HG02938 (cell line): ENCODE results near the gene TRAPPC12.

ENCODE experiments used
- ATAC-seq: cut with Tn5 transposase; IDR thresholded peaks from one replicate; pipeline ENCODE4 v1.9.1; 2021; ENCODE audit warnings: mild to moderate bottlenecking, moderate library complexity; ENCODE audit not compliant: unreplicated experiment

Gene TRAPPC12

DNA sequence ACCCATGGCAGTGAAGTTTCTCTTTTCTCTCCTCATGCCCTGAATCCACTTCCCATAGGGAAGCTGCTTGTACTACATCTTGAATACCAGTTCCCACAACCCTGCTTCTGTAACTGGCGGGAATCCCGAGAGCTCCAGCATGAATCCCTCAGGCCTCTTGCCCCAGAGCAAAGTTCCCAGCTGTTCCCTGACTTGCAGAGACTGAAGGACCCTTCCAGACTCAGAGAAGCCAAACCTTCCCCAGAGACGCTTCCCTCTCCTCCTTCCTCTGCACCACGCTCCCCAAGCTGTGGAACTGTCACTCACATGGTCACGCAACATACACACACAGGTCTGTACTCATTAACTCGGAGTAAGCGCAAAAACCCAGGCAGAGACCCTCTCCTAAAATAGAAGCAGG is 26.4 kb downstream of the TRAPPC12 start:
- ATAC-seq: no peak

DNA sequence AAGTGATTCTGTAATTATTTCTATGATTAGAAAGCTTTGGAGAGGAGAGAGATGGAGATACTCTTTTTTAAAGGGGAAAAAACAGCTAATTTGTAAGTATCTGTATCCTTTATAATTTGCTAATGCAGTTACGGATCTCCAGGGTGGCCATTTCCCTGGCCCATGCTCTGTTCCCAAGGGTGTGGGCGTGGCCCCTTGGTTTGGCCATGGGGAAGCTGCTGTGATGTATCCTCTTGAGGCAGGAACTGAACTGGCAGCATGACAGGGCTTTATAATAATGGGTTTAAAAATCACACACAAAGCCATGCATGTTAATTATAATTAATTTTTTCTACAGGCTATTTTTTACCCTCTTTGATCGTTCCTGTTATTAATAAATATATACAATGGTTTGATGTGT is 27.0 kb downstream of the TRAPPC12 start:
- no peak for ATAC-seq

DNA sequence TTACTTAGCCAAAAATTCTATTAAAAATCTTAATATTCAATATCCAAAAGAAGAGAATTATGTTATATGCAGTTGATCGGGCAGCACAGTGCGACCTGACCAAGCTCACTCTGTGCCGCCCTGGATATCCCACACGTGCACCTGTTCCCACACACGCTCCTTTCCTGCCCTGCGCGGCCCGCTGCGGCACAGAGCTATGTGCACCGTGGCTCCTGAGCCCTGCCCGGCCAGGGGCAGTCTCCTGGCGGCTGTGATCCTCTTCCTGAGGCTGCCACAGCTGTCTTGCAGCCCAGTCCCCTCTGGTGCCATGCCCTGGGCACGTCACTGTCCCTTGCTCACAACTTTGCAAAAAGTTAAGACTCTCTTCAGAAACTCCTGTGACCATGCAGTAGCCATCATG is 29.3 kb downstream of the TRAPPC12 start:
- ATAC-seq: no peak

DNA sequence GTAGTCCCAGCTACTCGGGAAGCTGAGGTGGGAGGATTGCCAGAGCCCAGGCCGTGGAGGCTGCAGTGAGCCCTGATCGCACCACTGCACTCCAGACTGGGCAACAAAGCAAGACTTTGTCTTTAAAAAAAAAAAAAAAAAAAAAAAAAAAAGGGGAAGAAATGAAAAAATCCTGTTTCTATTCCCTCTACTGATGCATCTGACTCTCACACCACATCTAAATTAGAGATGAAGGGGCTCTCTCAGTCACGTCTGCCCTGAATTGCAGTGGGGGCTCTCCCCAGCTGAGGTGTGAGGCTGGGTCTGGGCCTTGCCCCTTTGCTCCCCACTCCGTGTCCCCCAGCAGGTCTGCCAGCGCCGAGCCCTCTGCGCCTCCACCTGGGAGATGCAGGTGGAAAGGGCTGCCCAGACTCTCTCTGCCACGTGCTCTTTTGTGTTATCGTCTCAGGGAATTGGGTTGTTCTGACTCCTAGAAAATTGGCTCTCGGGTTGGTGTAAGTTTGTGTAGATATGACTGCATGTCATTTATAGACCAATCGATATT is 30.2 kb downstream of the TRAPPC12 start:
- no peak for ATAC-seq

DNA sequence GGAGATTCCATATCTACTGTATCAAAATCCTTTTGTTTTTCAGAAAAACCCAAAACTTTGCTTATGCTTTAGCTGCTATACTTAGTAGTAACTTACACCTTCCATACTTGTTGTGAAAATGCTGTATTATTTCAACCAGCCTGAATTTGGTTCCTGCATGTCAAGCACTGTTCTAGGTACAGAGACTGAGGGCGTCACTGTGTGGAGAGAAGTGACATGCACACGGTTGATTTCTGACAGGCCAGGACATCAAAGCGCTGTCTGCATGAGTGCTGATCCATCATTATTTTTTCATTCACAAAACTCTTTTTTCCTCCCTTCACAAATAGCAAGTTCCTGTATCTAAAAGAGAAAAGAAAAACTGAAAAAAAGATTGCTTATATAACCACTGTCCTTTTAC is 31.6 kb downstream of the TRAPPC12 start:
- ATAC-seq: no peak

DNA sequence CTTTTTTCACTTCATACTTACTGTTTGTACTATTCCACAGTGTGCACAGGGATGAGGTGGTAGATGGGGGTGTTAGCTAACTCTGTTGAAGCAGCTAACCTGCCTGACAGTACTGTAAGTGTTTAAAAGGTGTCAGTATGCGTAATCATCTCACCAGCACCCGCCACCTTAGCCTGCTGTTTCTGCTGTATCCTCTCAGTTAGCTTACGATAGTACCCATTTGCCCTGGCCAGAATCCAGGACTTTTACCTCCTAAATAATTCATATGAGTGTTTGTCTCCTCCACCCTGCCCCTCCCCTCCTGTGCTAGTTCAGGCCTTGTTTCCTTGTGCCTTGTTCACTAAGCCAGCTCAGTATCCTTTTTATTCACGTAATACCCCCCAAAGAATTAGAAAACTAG is 34.2 kb downstream of the TRAPPC12 start:
- ATAC-seq: no peak

DNA sequence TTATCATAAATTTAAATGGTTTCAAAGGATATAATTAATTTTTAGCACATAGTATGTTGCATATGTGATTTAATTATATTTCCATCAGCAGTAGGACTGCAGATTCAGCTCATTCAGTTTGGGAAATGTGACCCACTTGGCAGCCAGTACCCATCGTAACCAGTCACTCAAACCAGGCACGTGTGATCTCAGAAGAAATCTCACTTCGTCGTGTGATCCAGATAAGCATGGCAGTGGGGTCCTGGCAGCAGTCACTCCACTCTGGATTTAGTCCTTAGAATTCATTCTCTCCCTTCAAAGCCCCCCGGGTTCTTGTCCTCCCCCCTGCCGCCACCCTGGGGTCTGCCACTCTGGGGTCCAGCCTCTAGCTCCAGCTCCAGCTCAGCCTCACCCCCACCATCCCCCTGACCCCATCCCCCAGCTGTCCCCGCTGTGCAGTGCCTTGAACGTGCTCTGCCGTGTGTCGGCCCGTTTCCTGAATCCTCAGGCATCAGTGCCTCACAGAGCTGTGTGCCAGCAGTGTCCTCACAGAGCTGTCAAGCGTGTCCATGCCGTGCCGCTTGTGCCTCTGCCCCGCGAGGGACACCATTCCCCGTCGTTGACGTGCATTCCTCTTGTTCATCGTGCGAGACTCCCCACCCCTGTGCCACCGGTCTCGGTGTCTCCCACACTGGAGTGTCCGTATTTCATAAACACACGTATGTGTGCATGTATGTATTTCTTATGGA is 34.8 kb downstream of the TRAPPC12 start:
- no peak for ATAC-seq

DNA sequence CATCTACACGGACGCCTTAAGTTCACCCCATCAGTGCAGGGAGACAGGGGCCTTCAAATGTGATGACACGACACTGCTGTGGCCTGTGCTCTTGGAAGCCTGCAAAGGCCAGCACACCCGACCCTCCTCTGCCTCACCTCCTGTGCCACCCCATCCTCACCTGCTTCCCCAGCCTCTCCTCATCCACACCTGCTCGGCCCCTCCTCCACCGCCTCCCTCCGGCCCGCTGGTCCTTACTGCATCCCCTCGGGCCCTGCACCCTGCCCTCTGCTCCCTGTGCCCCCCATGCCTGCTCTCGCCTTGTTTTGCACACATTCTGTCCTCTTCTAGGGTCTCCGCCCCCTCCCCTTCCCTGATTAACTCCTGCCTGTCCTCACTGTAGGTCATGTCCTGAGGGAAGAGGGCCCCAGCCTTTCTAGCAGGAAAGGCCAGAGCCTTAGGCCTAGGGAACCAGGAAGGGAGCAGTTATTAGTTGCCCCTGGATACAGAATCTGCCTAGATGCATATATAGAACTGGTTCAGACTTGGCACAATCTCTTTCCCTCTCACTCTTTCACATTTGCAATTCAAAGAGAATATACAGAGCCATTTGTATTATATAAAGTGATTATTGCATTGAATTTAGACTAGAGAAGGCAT is 39.4 kb downstream of the TRAPPC12 start:
- ATAC-seq: no peak

DNA sequence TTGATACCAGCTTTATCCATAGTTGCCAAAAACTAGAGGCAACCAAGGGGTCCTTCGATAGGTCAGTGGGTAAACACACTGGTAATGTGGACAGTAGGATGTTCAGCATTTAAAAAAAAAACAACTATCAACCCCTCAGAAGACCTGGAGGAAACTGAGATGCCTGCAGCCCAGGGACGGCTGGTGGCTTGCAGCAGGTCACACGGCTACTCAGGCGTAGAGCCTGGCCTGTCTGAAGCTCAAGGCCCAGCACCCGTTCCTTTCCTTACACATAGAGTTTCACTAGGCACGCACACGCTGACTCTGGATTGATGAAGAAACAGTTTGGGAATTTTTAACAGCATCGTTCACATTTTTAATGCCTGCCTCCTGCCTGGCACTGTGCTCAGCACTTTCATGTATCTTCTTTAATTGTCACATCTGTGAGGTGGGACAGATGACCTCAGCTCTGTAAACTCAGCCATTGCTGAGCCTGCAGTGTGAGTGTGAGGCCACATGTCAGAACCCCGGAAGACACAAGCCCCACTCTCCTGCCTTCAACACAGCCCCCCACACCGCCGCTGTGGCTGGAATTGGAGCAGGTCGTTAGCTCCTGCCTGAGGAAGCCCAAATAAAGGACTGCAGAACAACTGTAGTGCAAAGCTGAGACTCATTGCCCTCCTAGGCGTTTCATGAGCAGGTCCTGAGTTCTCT is 40.7 kb downstream of the TRAPPC12 start:
- no peak for ATAC-seq

DNA sequence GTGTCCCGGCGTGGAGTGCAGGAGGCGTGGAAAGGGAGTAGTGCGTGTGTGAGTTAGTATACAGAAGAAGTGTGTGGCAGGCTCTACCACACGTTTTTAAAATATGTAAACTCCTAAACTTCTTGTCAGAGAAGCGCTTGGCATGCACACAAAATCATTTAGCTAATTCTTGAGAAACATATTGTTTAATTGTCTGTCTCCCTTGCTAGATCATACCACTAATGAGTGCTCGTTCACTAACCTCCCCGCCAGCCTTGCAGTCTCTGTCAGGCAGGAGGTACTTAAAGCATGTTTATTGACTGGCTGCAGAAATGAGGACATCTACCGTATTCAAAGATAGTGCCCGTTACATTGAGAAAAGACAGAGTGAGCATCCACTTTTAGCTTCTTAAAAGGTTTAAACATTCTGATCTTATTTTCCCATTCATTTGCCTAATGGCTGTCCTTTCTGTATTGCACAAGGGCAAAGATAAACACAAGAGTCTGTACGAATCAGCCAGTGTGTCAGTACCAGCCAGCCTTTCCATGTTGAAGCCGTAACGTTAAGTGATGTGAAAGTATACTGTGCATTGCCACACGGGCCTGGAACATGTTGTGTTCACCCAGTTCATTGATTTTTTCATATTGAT is 41.4 kb downstream of the TRAPPC12 start:
- no peak for ATAC-seq

DNA sequence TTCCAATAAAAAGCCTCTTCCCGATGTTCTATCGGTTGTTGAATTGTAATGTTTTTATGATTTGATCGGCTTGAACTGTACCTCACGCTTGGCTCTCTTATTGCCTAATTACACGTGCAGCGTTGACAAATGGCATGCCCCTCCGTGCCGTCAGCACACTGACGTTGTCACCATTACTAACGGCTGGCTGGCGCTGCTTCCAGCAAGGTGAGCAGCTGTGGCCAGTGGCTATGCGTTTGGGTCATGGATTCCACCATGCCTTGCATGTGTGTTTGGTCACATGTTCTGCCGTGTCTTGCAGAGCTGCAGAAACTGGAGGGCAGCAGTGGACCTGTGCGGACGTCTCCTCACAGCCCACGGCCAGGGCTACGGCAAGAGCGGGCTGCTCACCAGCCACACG is 42.1 kb downstream of the TRAPPC12 start:
- ATAC-seq: no peak

DNA sequence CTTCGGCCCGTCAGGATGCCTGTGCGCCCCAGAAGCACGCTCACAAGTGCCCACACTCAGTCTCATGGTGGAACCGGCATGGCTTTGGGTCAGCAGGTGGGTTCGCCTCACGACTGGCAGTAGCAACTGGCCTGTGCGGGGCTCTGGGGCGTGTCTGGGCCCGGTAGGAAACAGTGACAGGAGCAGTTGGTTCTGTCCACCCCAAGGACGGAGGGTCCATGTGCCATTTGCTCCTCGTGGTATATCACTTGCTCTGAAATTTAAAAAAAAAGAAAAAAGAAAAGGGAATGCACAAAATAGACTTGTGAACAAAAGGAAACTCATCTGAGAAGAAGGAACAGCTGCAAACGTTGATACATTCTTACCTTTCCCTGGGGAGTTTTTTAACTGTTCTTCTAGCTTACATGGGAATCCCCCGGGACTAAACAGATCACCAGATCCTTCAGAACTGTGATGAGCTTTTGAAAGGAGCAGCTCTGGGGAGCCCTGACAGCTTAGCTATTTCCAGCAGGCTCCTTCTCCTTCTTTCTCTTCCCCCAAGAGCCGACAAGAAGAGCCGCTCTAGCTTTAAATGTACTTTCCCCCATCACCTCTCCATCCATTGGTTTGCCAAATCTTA is 42.8 kb downstream of the TRAPPC12 start:
- ATAC-seq: no peak

DNA sequence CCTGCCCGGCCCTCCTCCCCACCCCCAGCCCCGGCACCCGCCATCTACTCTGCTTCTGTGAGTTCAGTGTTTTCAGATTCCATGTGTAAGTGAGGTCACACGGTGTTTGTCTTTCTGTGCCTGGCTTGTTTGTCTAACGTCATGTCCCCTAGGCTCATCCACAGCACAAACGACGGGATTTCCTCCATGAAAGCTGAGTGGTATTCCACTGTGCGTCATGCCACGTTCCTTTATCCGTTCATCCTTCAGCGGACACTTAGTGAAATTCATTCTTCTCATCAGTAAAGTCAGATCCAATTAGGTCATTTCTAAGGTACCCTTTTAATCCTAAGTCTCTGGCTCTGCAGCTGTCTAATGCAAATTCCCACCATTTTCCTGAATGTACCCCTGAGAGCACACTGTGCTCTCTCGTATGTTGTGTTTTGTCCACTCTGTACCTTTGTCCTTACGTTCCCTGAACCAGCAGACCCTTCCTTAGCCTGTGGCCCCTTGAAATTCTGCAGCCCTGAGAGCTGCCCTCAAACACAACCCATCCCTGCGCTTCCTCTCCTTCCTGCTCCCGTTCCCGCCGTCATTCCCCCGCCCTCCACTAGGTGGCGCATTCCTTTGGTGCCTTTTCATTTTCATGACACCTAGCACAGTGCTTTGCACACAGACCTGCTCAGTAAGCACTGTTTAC is 44.1 kb downstream of the TRAPPC12 start:
- ATAC-seq: no peak

DNA sequence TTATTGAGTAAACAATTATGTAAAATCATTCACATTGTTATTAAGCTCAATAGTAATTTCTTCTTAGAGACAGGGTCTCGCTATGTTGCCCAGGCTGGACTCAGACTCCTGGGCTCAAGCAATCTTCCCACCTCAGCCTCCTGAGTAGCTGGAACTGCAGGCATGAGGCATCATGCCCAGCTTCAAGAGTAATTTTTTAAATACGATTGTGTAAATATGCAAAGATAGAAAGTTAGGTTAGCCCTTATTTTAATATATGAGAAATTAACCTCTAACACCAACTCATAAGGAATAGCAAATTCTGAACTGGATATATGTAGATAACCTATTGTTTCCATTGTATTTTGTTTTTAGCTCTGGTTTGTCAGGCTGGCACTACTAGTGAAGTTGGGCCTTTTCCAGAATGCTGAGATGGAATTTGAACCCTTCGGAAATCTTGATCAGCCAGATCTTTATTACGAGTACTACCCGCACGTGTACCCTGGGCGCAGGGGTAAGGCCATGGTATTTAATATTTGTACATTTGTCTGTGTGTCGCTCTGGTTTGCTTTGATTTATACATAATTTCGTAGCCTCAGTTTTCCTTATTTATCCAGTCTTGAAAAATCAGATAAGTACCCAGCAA is 44.8 kb downstream of the TRAPPC12 start:
- no peak for ATAC-seq

DNA sequence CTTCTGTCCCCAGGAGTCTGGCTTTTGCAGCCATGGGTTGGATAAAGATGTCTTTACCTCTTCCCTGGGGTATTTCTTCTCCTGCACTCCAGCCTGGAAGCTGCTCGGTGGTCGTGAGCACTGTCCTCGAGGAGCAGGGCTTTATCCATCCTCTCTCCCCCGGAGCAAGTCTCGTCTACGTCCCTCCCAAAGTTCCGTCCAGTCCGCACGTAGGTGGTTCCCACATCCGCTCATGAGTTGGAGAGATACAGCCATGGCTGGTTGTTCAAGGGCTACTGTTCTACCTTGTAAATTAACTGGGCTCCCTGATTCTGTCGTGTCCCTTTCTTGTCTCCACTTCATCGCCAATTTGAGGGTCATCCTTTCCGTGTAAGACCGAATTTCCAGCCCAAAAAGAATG is 47.1 kb downstream of the TRAPPC12 start:
- no peak for ATAC-seq

DNA sequence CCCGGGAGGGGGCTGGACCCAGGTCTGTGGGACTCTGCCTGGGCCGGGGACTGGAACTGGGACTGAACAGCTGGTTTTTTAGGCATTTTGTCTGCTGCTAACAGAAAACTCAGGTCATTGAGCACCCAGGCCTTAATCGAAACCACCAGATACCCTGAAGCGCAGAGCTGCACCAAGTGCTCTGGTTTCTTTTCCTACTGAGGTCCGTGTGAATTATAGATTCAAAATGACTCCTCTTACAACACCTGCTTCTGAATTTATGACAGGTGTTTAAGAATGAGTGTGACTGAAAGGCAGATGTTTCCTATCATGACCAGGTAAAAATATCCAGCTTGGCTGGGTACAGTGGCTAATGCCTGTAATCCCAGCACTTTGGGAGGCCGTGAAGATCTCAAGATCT is 47.8 kb downstream of the TRAPPC12 start:
- no peak for ATAC-seq

DNA sequence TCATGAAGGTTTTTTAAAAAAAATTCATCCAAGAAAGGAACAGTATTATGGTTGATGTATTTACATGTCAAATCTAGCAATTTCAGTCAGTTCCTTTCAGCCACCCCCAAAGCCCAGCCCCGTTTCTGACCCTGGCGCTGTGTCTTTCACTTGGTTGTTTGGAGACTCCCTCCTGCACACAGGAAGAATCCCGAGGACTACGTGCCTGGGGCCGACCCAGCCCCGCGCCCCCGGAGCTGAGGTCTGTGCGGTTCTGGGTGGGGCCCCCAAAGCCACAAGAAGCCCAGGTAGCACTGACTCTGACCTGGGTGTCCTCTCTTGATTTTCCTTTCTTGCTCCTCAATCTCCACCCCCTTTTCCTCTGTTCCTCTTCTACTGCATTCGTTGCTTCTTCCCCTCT is 49.1 kb downstream of the TRAPPC12 start:
- no peak for ATAC-seq

DNA sequence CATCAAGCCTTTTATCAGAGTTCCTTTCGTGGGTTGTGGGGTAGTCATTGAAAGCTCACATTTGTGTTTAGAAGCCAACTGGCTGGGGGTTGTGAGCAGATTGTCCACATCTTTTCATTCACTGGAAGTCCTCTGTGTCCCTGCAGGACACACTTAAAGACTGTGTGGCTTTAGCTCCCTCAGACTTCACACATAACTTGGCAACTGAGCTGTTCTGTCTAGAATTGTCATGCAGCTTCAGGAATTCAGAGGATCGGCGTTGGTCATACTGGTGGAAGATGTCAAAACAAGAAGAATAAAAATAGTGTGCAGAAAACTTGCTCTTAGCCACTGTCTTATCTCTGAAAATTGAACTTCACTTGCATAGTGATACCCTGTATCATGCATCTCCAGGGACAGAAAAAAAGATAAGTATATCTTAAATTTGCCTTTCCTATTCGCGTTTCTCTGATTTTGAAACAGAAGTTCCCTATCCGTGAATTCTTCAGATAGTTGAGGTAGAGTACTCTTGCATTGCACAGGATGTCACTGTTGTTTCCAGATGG is 49.6 kb downstream of the TRAPPC12 start:
- ATAC-seq: no peak

DNA sequence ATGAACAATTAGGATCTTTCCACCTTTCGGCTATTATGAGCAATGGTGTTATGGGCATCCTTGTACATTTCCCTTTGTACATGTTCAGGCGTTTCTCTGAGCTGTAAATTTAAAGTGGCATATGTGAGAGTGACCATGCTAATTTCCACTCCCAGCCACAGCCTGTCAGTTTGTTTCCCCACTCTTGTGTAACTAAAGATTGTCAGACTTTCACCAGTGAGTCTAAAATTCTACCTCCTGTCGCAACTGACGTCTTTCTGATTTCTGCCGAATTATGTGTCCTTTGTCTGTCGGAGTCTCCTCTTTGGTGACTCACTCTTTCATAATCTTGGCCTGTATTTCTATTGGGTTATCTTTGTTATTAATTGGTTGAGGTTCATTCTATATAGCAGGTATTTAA is 50.7 kb downstream of the TRAPPC12 start:
- no peak for ATAC-seq
